Measurements from ENCODE around the gene CACNA1C. TPM values are rescaled to one million over a fixed set of nuclear protein-coding genes. Genes with fewer than 3 reads are reported as not detected.

The CACNA1C gene
- total RNA-seq, 2 experiments from 2014 or later = 0.69 to 1.4 TPM

- TF ChIP-seq EZH2phosphoT487 (IDR thresholded peaks at IDR 0.05; ENCODE audit: borderline replicate concordance, low read depth, low read length) = no peak
- TF ChIP-seq CTCF (conservative IDR thresholded peaks at IDR 0.05; ENCODE audit: low read length) = no peak
- ChIA-PET CTCF (ENCODE audit: unreplicated experiment) (interaction anchor here (0.5 kb wide), 1 partner anchor 441 kb away, joined by 5 read pairs; no protein-coding TSS in a partner anchor), POLR2A (no interaction called here)
- Histone ChIP-seq H3K27ac (ENCODE audit: low read depth, low read length, poor library complexity, severe bottlenecking) (no peak overlapping the region), H3K9me3 (ENCODE audit: low read length) (no peaks in the 10 kb centered on the region), H2AFZ (ENCODE audit: low read length) (no peak overlapping the region), H3K79me2 (ENCODE audit: insufficient read depth, low read depth, low read length) (no peaks in the 10 kb centered on the region), H3K36me3 (ENCODE audit: insufficient read depth, low read length) (no peaks in the 10 kb centered on the region), H3K9me2 (ENCODE audit: insufficient read depth, low read length) (no peaks in the 10 kb centered on the region), H3K4me1 (ENCODE audit: insufficient read depth, low read length, poor library complexity, severe bottlenecking) (no peaks in the 10 kb centered on the region), H3K4me3 (ENCODE audit: low read depth, low read length, poor library complexity, severe bottlenecking) (no peak overlapping the region), H3K4me2 (ENCODE audit: low read length) (no peak overlapping the region), H4K20me1 (ENCODE audit: insufficient read depth, low read length) (no peaks in the 10 kb centered on the region)
- intact Hi-C loops (cut with micrococcal nuclease; ENCODE audit: unreplicated experiment) = no loop called here
- BruUV-seq (replicated peaks) = no TSS peak
- no peak for DNase-seq (ENCODE audit: low spot score)
Observed at GRCh38 chr12:2411011-2411410, 358.2 kb downstream of the CACNA1C start.

- Histone ChIP-seq H3K4me3 (ENCODE audit: low read depth, low read length, poor library complexity, severe bottlenecking) (no peak overlapping the region), H4K20me1 (ENCODE audit: insufficient read depth, low read length) (no peaks in the 10 kb centered on the region), H3K36me3 (ENCODE audit: insufficient read depth, low read length) (no peaks in the 10 kb centered on the region), H2AFZ (ENCODE audit: low read length) (no peak overlapping the region), H3K9me3 (ENCODE audit: low read length) (no peaks in the 10 kb centered on the region), H3K79me2 (ENCODE audit: insufficient read depth, low read depth, low read length) (no peaks in the 10 kb centered on the region), H3K27ac (ENCODE audit: low read depth, low read length, poor library complexity, severe bottlenecking) (no peak overlapping the region), H3K9me2 (ENCODE audit: insufficient read depth, low read length) (no peaks in the 10 kb centered on the region), H3K4me2 (ENCODE audit: low read length) (no peak overlapping the region), H3K4me1 (ENCODE audit: insufficient read depth, low read length, poor library complexity, severe bottlenecking) (no peaks in the 10 kb centered on the region)
- no TSS peak for BruUV-seq (replicated peaks)
- POLR2A ChIA-PET = no interaction called here
- intact Hi-C loops (cut with micrococcal nuclease; ENCODE audit: unreplicated experiment) = no loop called here
- no peak for TF ChIP-seq EZH2phosphoT487 (IDR thresholded peaks at IDR 0.05; ENCODE audit: borderline replicate concordance, low read depth, low read length)
- TF ChIP-seq CTCF (conservative IDR thresholded peaks at IDR 0.05; ENCODE audit: low read length) = no peak
- CTCF ChIA-PET (ENCODE audit: unreplicated experiment) = interaction anchor here (0.5 kb wide), 1 partner anchor 442 kb away, joined by 5 read pairs; no protein-coding TSS in a partner anchor
- no peak for DNase-seq (ENCODE audit: low spot score)
Observed at GRCh38 chr12:2411616-2412304, 359.0 kb downstream of the CACNA1C start.

- ChIA-PET POLR2A (no interaction called here), CTCF (ENCODE audit: unreplicated experiment) (no interaction called here)
- BruUV-seq (replicated peaks) = no TSS peak
Observed at GRCh38 chr12:2412305-2412643, 359.5 kb downstream of the CACNA1C start.

More at GRCh38 chr12:2412305-2412643, 359.5 kb downstream of the CACNA1C start:
- no peak for DNase-seq (ENCODE audit: low spot score)
- Histone ChIP-seq H3K4me1 (ENCODE audit: insufficient read depth, low read length, poor library complexity, severe bottlenecking) (no peaks in the 10 kb centered on the region), H2AFZ (ENCODE audit: low read length) (no peak overlapping the region), H3K9me2 (ENCODE audit: insufficient read depth, low read length) (no peaks in the 10 kb centered on the region), H3K9me3 (ENCODE audit: low read length) (no peaks in the 10 kb centered on the region), H3K36me3 (ENCODE audit: insufficient read depth, low read length) (no peaks in the 10 kb centered on the region), H3K27ac (ENCODE audit: low read depth, low read length, poor library complexity, severe bottlenecking) (no peak overlapping the region), H4K20me1 (ENCODE audit: insufficient read depth, low read length) (no peaks in the 10 kb centered on the region), H3K79me2 (ENCODE audit: insufficient read depth, low read depth, low read length) (no peaks in the 10 kb centered on the region), H3K4me2 (ENCODE audit: low read length) (no peak overlapping the region), H3K4me3 (ENCODE audit: low read depth, low read length, poor library complexity, severe bottlenecking) (no peak overlapping the region)
- TF ChIP-seq EZH2phosphoT487 (IDR thresholded peaks at IDR 0.05; ENCODE audit: borderline replicate concordance, low read depth, low read length) = no peak
- no peak for TF ChIP-seq CTCF (conservative IDR thresholded peaks at IDR 0.05; ENCODE audit: low read length)
- intact Hi-C loops (cut with micrococcal nuclease; ENCODE audit: unreplicated experiment) = no loop called here
